ENCODE measurements around the gene TMEM63A. TPM values are rescaled to one million over a fixed set of nuclear protein-coding genes. Genes with fewer than 3 reads are reported as not detected.
"Not testable (repeated sequence)": the region's sequence is repeated elsewhere in the genome, so short reads cannot be mapped to it uniquely, and the experiment has no call there.

The TMEM63A gene
- total and polyA plus RNA-seq, 10 of the 15 experiments (the other 5 are each of a cell fraction or from before 2014, with no cell fraction given), result 1.3 to 33.5 (median 15.2) TPM

DNA sequence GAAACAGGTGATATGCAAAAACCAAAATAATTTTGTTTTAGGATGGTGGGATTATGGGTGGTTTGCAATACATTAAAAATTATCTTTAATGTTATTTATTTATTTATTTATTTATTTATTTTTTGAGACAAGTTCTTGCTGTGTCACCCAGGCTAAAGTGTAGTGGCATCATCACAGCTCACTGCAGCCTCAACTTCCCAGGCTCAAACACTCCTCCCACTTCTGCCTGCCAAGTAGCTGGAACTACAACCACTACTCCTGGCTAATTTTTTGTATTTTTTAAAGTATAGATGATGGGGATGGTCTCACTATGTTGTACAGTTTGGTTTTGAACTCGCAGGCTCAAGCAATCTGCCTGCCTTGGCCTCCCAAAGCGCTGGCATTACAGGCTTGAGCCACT lies 48.4 kb upstream of the TMEM63A start:
- no peak overlapping the region for H2AFZ ChIP-seq (ENCODE audit: control insufficient read depth, low read depth, low read length)
- no peak for FAIRE-seq

GRCh38 chr1:225929462-225929861 lies 47.3 kb upstream of the TMEM63A start:
- SMC1A ChIA-PET (ENCODE audit: uncharacterized antibody, unreplicated experiment); BruUV-seq (replicated peaks); RAD21 ChIA-PET (ENCODE audit: unreplicated experiment); H3K9ac ChIP-seq (ENCODE audit: control insufficient read depth, insufficient read depth, low read length); DNase-seq (ENCODE audit: low read depth, low spot score); H3K27ac ChIP-seq (ENCODE audit: control insufficient read depth, insufficient read depth); ATAC-seq; POLR2A ChIA-PET; H3K9me3 ChIP-seq (replicated peaks; ENCODE audit: control insufficient read depth, insufficient read depth, low read length); H3K79me2 ChIP-seq (ENCODE audit: control insufficient read depth, insufficient read depth, low read length); H3K4me3 ChIP-seq; H3K36me3 ChIP-seq (ENCODE audit: control insufficient read depth in 2 of 2, insufficient read depth in 2 of 2, low read length in 1 of 2); intact Hi-C loops (cut with micrococcal nuclease; ENCODE audit: unreplicated experiment); FAIRE-seq; H2AFZ ChIP-seq (ENCODE audit: control insufficient read depth, low read depth, low read length); H3K4me1 ChIP-seq (ENCODE audit: control insufficient read depth, insufficient read depth, low read length); H3K27me3 ChIP-seq (replicated peaks in 1 of 2; ENCODE audit: control insufficient read depth in 2 of 2, insufficient read depth in 2 of 2, low read length in 1 of 2); H4K20me1 ChIP-seq (ENCODE audit: control insufficient read depth, insufficient read depth); H3K4me2 ChIP-seq (ENCODE audit: control insufficient read depth, insufficient read depth); in situ Hi-C loops (cut with MboI): not testable (repeated sequence)
- 100% methylated on average over 3 of the region's 3 CpGs for WGBS (ENCODE audit: insufficient coverage, insufficient replicate concordance, low lambda C conversion rate, missing lambda C conversion rate)
- CTCF ChIA-PET, result interaction anchor here (0.6 to 1.1 kb wide), 2 partner anchors 18 to 118 kb away, joined by 3 read pairs; no protein-coding TSS in a partner anchor

More for the DNA sequence above, 48.4 kb upstream of the TMEM63A start:
- Histone ChIP-seq H3K79me2 (ENCODE audit: control insufficient read depth, insufficient read depth, low read length) (no peaks in the 10 kb centered on the region), H3K4me1 (ENCODE audit: control insufficient read depth, insufficient read depth, low read length) (no peaks in the 10 kb centered on the region), H3K27ac (ENCODE audit: control insufficient read depth, insufficient read depth) (no peak overlapping the region), H3K27me3 (replicated peaks in 1 of 2; ENCODE audit: control insufficient read depth in 2 of 2, insufficient read depth in 2 of 2, low read length in 1 of 2) (no peaks in the 10 kb centered on the region), H4K20me1 (ENCODE audit: control insufficient read depth, insufficient read depth) (no peaks in the 10 kb centered on the region), H3K9ac (ENCODE audit: control insufficient read depth, insufficient read depth, low read length) (no peak overlapping the region), H3K36me3 (ENCODE audit: control insufficient read depth in 2 of 2, insufficient read depth in 2 of 2, low read length in 1 of 2) (no peaks in the 10 kb centered on the region), H3K4me3 (no peak overlapping the region), H3K4me2 (ENCODE audit: control insufficient read depth, insufficient read depth) (no peak overlapping the region), H3K9me3 (replicated peaks; ENCODE audit: control insufficient read depth, insufficient read depth, low read length) (no peaks in the 10 kb centered on the region)
- ATAC-seq (no peak), DNase-seq (ENCODE audit: low read depth, low spot score) (no peak)
- intact Hi-C loops (cut with micrococcal nuclease; ENCODE audit: unreplicated experiment) (no loop called here), in situ Hi-C loops (cut with MboI) (no loop called here)
- no TSS peak for BruUV-seq (replicated peaks)
- CTCF ChIA-PET, result interaction anchor here (0.9 to 1.4 kb wide), 3 partner anchors 18 to 452 kb away, joined by 3 to 7 read pairs (median 7); no protein-coding TSS in a partner anchor
- TF ChIP-seq BCL11A (IDR thresholded peaks at IDR 0.05; ENCODE audit: low read depth, low read length), result no peak
- TF ChIP-seq, protein P1, sequence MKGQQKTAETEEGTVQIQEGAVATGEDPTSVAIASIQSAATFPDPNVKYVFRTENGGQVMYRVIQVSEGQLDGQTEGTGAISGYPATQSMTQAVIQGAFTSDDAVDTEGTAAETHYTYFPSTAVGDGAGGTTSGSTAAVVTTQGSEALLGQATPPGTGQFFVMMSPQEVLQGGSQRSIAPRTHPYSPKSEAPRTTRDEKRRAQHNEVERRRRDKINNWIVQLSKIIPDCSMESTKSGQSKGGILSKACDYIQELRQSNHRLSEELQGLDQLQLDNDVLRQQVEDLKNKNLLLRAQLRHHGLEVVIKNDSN (IDR thresholded peaks at IDR 0.05; ENCODE audit: borderline replicate concordance, extremely low read length, insufficient read depth, low read depth, low read length), result no peak
- TF ChIP-seq ZBED1 (IDR thresholded peaks at IDR 0.05; ENCODE audit: borderline replicate concordance), result no peak
- TF ChIP-seq SREBF2 (IDR thresholded peaks at IDR 0.05; ENCODE audit: low read length), result no peak
- TF ChIP-seq STAT3 (IDR thresholded peaks at IDR 0.05; ENCODE audit: low read depth, low read length), result no peak
- TF ChIP-seq FOXK2 (IDR thresholded peaks at IDR 0.05), result no peak
- no peak for TF ChIP-seq RBBP5 (conservative IDR thresholded peaks at IDR 0.05)
- no peak for TF ChIP-seq SUPT20H (IDR thresholded peaks at IDR 0.05; ENCODE audit: borderline replicate concordance, control insufficient read depth, low read depth, low read length)
- TF ChIP-seq POU2F2 (IDR thresholded peaks at IDR 0.05; ENCODE audit: borderline replicate concordance, low read depth, low read length), result no peak
- no peak for TF ChIP-seq RUNX3 (IDR thresholded peaks at IDR 0.05; ENCODE audit: low read length)
- no peak for TF ChIP-seq EGR1 (IDR thresholded peaks at IDR 0.05; ENCODE audit: borderline replicate concordance in 1 of 2, low read depth in 2 of 2, low read length in 2 of 2)
- TF ChIP-seq, protein P2, sequence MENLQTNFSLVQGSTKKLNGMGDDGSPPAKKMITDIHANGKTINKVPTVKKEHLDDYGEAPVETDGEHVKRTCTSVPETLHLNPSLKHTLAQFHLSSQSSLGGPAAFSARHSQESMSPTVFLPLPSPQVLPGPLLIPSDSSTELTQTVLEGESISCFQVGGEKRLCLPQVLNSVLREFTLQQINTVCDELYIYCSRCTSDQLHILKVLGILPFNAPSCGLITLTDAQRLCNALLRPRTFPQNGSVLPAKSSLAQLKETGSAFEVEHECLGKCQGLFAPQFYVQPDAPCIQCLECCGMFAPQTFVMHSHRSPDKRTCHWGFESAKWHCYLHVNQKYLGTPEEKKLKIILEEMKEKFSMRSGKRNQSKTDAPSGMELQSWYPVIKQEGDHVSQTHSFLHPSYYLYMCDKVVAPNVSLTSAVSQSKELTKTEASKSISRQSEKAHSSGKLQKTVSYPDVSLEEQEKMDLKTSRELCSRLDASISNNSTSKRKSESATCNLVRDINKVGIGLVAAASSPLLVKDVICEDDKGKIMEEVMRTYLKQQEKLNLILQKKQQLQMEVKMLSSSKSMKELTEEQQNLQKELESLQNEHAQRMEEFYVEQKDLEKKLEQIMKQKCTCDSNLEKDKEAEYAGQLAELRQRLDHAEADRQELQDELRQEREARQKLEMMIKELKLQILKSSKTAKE (IDR thresholded peaks at IDR 0.05; ENCODE audit: low read depth, poor library complexity, severe bottlenecking), result no peak
- RAD21 ChIA-PET (ENCODE audit: unreplicated experiment), result no interaction called here
- WGBS (ENCODE audit: insufficient coverage, insufficient replicate concordance, low lambda C conversion rate, missing lambda C conversion rate), result 48% methylated on average over 2 of the region's 2 CpGs
- POLR2A ChIA-PET, result interaction anchor here (0.6 kb wide), 1 partner anchor 143 kb away, joined by 4 read pairs; no protein-coding TSS in a partner anchor
- SMC1A ChIA-PET (ENCODE audit: uncharacterized antibody, unreplicated experiment), result interaction anchor here (0.5 to 0.8 kb wide), 2 partner anchors 33 to 368 kb away, joined by 3 read pairs; no protein-coding TSS in a partner anchor
